HG02970 (cell line): ENCODE data around the gene DAAM1.

Source experiments
- ATAC-seq: cut with Tn5 transposase; IDR thresholded peaks from one replicate; pipeline ENCODE4 v1.9.1; 2021; ENCODE audit warnings: mild to moderate bottlenecking, moderate library complexity, moderate number of reproducible peaks; ENCODE audit not compliant: unreplicated experiment, low FRiP score

The DAAM1 gene

GRCh38 chr14:59187118-59187517, 1.3 kb upstream of the DAAM1 start:
- ATAC-seq, result no peak

DNA sequence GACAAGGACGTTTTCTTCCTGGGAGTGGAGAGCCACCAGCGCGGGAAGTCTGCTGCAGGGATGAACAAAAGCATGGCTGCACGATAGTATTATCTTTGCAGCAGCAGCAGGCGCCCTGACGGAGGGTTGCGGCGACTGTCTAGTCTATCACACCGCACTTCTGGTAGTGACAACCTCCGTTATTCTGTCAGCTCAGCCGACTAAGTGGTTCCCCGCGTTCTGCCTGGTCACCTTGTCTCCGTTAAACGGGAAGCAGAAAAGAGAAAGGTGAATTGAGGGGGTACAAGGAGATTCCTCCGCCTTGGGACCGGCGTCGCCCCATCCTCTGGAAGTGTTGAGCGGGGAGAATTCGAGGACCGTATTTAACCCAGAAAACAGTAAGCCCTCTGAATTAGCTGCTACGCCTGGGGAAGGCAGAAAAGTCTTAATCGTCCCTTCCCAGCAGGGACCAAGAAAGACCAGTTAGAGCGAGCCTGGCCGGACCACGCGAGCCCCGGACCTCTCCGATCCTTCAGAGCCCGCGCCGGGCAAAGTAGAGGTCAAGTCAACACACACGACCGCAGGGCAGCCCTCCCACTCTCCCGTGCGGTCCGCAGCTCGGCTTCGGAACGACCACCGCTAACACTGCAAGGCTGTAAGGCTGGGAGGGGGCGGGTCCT, 536 bp upstream of the DAAM1 start:
- peak; percentile 10 for ATAC-seq

DNA sequence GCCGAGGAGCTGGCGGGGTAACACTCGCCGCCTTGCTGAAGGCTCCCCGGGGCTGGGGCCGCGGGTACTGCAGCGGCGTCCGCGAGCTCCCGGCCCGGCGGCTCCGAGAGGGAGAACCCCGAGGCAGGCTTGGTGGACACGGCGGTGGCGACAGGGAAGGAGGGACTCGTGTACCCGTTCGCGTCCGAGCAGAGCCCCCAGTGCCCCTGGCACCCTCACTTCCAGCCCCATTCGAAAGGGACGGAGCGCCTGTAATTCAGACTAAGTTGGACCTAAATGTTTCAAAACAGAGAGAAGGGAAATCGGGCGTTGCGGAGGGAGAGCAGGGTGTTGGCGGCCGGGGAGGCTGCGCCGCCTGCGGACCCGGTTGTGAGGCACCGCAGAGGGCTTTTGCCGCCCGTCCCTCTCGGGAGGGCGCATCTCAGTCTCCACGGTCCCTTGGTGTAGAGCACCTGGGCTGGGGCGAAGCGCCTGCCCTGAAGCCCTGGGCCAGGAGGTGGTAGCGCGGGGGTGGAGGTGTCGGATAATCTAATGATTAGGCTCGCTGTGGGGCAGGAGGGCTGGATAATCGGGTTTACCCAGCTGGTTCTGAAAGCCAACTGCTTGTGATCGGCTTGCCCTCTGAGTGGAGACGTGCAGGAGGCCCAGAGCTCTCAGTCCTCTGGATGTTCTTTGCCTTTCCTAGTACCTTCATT, 771 bp downstream of the DAAM1 start:
- peak; percentile 6 for ATAC-seq

GRCh38 chr14:59189786-59190368, 1.4 kb downstream of the DAAM1 start:
- ATAC-seq, result peak; percentile 35

DNA sequence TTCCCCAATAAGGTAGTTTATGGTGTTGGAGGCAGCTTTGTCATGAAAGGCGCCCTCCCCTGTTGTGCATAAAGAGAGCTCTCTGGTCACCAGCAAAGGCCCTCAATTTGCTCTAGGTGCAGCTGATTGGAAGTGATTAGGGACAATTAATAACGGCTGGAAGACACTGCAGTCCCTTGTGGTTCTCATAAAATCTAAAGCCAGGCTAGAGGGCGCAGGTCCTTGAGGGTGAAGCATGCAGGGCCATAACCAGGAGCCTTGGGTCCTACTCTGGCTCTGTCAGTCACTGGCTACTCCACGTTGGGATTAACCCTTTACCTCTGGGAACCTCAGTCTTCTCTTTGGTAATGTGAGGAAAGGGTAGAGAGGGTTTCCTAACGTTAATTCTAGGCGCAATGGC, 1.9 kb downstream of the DAAM1 start:
- ATAC-seq, result no peak

DNA sequence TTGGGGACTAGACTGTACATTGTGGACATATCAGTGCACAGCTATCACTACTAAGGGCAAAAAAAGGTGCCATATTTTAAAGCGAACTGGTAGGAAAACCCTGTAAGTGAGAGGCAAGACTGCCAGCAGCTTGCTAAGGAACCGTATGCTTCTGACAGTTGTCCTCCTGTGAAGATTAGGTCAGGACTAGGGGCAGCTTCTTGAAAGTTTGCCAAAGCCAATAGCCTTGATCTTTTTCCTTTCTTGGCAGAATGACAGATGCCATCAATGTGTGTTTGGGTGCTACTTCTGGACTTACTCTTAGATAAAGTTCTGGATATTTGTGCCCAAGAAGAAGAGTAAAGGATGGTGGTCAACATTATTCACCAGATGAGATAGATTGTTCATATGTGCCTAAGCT, 7.4 kb downstream of the DAAM1 start:
- ATAC-seq, result no peak

DNA sequence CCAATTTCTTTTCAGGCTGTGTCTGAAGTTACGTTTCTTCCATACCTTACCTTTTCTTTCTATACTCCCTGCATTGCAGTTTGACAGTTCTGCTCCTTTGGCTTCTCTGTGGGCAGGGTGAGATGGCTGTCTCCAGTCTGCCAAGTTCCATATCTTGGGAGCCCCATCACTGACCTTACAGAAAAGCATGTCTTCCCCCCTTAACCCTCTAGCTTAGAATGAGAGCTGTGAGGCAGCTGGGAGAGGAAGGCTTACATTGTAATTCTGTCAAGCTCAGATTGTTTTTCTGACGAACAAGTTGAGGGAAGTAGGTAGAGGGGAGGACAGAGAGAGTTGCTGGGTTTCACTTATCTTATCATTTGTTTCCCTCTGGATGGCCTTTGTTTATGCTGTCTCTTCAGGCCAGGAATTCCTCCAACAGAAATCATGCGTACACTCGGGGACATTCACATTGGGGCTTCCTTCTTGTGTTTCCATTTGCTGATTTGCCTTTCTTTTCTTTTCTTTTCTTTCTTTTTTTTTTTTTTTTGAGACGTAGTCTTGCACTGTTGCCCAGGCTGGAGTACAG, 9.3 kb downstream of the DAAM1 start:
- no peak for ATAC-seq

GRCh38 chr14:59199205-59199604, 10.7 kb downstream of the DAAM1 start:
- no peak for ATAC-seq

DNA sequence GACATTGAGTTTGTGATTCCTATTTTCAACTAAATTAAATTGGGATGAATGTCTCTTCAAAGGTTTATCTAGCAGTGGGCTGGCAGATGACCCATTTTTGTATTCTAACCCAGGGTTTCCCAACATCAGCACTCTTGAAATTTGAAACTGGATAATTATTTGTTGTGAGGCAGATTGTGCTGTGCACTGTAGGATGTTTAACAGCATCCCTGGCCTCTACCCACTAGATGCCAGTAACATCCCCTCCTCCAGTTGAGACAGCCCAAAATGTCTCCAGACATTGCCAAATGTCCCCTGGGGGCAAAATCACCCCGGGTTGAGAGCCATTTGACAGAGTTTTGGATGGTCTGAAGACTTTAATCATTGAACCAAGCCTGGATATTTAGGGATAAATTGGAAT, 11.1 kb downstream of the DAAM1 start:
- ATAC-seq, result no peak

DNA sequence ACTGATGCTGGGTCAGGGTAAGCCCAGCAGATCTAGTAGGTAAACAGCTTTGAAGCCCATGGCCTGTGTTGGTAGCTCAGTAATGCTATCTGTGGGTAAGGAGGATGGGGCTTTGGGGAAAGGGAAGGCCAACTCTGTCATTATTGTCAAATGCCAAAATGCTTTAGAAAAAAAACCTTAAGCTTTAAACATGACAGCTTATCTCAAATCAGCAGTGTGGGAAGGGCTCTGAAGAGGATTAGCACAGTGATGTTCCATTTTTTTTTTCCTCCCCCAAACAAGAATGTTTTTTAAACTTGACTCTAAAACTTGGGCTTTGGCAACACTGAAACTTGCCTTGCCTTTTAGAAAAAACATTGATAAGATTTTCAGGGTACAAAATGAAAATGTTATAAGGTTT, 11.7 kb downstream of the DAAM1 start:
- no peak for ATAC-seq

DNA sequence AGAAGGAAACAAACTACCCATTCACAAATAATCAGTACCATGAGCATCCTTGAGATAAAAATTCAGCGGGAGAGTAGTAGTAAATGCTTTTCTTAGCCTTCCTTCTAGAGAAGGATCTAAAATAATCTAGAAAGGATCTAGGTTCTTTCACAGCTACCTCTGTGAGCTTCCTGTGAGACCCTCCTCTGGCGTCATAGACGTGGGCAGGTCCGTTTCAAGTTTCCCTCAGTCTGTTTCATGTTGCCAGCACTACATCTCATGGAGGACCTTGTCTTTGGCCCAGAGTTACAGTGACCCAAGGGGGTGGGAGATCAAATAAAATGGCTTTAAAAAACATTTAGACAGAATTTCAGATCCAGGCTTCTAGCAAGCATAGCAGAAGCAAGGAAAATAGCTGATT, 13.6 kb downstream of the DAAM1 start:
- ATAC-seq, result no peak

DNA sequence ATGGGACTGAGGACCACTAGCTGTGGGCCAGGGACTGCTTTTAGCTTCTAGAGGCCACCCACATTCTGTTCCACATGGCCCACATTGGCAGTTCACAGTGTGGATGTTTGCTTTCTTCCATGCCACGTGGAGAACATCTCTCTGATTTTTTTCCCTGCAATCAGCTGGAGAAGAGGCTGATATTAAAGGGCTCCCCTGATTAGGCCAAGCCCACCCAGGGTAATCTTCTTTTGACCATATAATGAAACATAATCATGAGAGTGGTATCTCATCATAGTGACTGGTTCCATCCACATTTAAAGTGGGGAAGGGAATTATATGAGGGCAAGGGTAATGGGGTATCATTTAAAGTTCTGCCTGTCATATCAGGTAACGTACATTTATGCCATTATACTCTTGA, 15.8 kb downstream of the DAAM1 start:
- no peak for ATAC-seq

- ATAC-seq, result no peak
Observed at GRCh38 chr14:59206892-59207291, 18.4 kb downstream of the DAAM1 start.

DNA sequence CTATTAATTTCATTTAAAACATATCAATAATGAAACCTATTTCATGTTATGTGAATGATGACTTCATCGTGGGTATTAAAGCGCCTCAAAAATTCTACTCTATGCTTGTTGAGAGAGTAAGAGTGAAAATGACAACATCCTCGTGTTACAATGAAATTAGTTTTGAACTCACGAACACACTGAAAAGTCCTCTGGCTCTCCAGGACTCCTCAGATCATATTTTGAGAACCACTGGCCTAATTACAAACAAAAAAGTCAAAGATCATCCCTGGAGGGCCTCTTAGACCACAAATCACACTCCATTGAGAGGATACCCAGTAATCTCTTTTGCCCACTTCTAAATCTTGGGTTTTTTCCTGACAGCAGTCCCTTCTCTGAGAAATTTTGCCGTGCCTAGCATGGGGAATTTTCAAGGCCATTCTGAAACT, 19.1 kb downstream of the DAAM1 start:
- ATAC-seq, result no peak

DNA sequence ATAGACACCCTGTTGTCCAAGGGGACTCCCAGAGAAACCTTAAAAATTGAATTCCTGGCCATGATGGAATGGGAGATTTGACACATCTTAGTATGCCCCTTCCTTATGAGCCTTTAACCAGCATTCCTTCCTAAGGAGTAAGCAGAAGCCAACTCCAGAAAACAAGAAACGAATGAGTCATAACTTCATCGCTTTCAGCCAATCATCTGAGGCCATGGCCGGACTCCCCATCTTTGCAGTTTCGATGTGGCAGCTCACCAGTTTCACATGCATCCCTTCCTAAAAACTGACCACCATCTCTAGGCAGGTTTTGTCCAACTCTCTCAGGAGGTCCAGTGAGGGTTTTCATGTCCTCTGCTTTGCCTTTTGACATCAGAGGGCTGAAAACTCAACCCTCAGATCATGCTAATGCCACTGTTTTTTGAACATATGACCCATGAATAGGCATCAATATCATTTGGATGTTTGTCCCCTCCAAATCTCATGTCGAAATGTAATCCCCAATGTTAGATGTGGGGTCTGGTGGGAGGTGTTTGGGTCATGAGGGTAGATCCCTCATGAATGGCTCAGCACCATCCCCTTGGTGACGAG, 19.9 kb downstream of the DAAM1 start:
- ATAC-seq, result no peak

- ATAC-seq, result no peak
Observed at GRCh38 chr14:59208954-59209353, 20.5 kb downstream of the DAAM1 start.

DNA sequence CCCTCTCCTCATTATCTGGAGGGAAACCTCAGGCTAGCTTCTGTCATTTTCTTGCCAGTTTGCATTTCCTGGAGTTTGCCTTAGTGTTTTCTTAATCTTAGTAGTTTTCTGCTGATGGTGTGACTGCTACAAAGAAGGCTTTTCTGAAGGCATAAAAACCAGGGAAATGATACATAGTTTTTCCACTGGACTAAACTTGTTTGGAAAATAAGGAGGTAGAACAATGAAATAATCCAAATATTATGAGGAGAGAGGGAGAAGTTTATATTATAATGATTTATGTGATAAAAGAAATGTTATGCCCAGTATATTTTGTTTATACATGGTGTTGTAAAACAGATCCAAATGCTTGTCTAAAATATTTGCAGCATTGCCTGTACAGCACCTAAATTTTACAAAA, 22.2 kb downstream of the DAAM1 start:
- no peak for ATAC-seq

GRCh38 chr14:59213368-59214315, 25.2 kb downstream of the DAAM1 start:
- no peak for ATAC-seq

- ATAC-seq, result no peak
Observed at GRCh38 chr14:59214702-59215302, 26.3 kb downstream of the DAAM1 start.

DNA sequence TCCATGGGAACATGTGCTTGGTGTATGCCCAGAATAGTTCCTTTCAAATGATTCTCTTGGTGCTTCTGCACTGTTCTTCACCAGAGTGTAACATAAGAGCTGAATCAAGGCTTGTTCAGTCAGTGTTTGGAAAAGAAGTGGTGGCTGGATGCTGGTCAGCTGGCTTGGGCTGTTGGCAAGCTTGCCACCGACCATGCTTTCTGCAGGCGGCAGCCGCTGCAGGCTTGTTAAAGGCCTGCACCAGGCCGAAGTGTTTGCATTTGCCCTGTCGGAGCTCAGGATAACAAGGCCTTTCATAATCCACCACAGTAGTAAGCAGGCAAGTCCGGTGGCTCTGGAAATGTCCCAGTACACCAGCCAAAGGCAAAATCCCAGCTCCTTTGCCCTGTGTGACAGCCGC, 26.9 kb downstream of the DAAM1 start:
- ATAC-seq, result no peak
